ENCODE measurements around the gene GPR142. TPM values are rescaled to one million over a fixed set of nuclear protein-coding genes. Genes with fewer than 3 reads are reported as not detected.

The GPR142 gene
- polyA plus RNA-seq, 1 donor (not counting 4 experiments of a cell fraction or from before 2014, with no cell fraction given) = not detected

GRCh38 chr17:74360899-74361229 is 6.4 kb upstream of the GPR142 start:
- FAIRE-seq (no peak), DNase-seq (ENCODE audit: low read depth, low spot score) (no peak)
- H3K9me3 ChIP-seq (ENCODE audit: control insufficient read depth, low read depth, low read length) = no peaks in the 10 kb centered on the region
- H3K79me2 ChIP-seq (ENCODE audit: control insufficient read depth, insufficient read depth, low read length) = no peaks in the 10 kb centered on the region
- dilution Hi-C loops (cut with MboI; ENCODE audit: extremely low pct_ligation_motif_present, low sequenced_read_pairs) = no loop called here
- no peaks in the 10 kb centered on the region for H3K36me3 ChIP-seq (ENCODE audit: control insufficient read depth in 2 of 2, extremely low read depth in 1 of 2, insufficient read depth in 2 of 2, low read length in 2 of 2)
- H3K27ac ChIP-seq (ENCODE audit: control insufficient read depth, insufficient read depth, low read length) = no peak overlapping the region
- H2AFZ ChIP-seq (ENCODE audit: control insufficient read depth, low read length) = no peak overlapping the region
- no peak overlapping the region for H3K9ac ChIP-seq (ENCODE audit: control insufficient read depth, extremely low read depth, insufficient read depth, low read length)
- peaks cover 66% of the 10 kb centered on the region for H3K27me3 ChIP-seq (ENCODE audit: control insufficient read depth, extremely low read depth, insufficient read depth, low read length)
- no peak overlapping the region for H3K4me3 ChIP-seq (ENCODE audit: control insufficient read depth in 2 of 3, extremely low read depth in 1 of 3, insufficient read depth in 2 of 3, low read depth in 1 of 3, low read length in 3 of 3)
- no peaks in the 10 kb centered on the region for H4K20me1 ChIP-seq (ENCODE audit: control insufficient read depth, extremely low read depth, insufficient read depth, low read length)
- TF ChIP-seq CTCF (optimal IDR thresholded peaks at IDR 0.05 in 1 of 3, IDR thresholded peaks at IDR 0.05 in 1 of 3, conservative IDR thresholded peaks at IDR 0.05 in 1 of 3; ENCODE audit: extremely low read depth in 1 of 3, insufficient read depth in 2 of 3, low read length in 3 of 3) = no peak
- no peak for TF ChIP-seq EZH2 (IDR thresholded peaks at IDR 0.05; ENCODE audit: low read length)
- no peak overlapping the region for H3K4me2 ChIP-seq (ENCODE audit: control insufficient read depth, extremely low read depth, insufficient read depth, low read depth, low read length)
- no peaks in the 10 kb centered on the region for H3K9me1 ChIP-seq (ENCODE audit: control insufficient read depth, extremely low read depth, insufficient read depth, low read length)
- H3K4me1 ChIP-seq (ENCODE audit: control insufficient read depth, extremely low read depth, insufficient read depth, low read length) = no peaks in the 10 kb centered on the region

GRCh38 chr17:74361230-74362068 is 5.9 kb upstream of the GPR142 start, which contains the start of gene BTBD17:
Gene BTBD17, minus strand, starts transcription at chr17:74361868. Its CDS starts 49 bp downstream, at chr17:74361819.
- H3K27me3 ChIP-seq (ENCODE audit: control insufficient read depth, extremely low read depth, insufficient read depth, low read length) = peaks cover 60% of the 10 kb centered on the region
- TF ChIP-seq CTCF (optimal IDR thresholded peaks at IDR 0.05 in 1 of 3, IDR thresholded peaks at IDR 0.05 in 1 of 3, conservative IDR thresholded peaks at IDR 0.05 in 1 of 3; ENCODE audit: extremely low read depth in 1 of 3, insufficient read depth in 2 of 3, low read length in 3 of 3) (peak; percentile 53 to 93 (median 93)), EZH2 (IDR thresholded peaks at IDR 0.05; ENCODE audit: low read length) (no peak)
- no peak within 1 kb of the TSS for H3K27ac ChIP-seq (ENCODE audit: control insufficient read depth, insufficient read depth, low read length)
- DNase-seq (ENCODE audit: low read depth, low spot score) (no peak), FAIRE-seq (no peak)
- no peaks in the 10 kb centered on the region for H3K9me1 ChIP-seq (ENCODE audit: control insufficient read depth, extremely low read depth, insufficient read depth, low read length)
- dilution Hi-C loops (cut with MboI; ENCODE audit: extremely low pct_ligation_motif_present, low sequenced_read_pairs) = no loop called here
- H3K9me3 ChIP-seq (ENCODE audit: control insufficient read depth, low read depth, low read length) = no peaks in the 10 kb centered on the region
- H3K36me3 ChIP-seq (ENCODE audit: control insufficient read depth in 2 of 2, extremely low read depth in 1 of 2, insufficient read depth in 2 of 2, low read length in 2 of 2) = no peaks in the 10 kb centered on the region
- no peak within 1 kb of the TSS for H2AFZ ChIP-seq (ENCODE audit: control insufficient read depth, low read length)
- H3K4me2 ChIP-seq (ENCODE audit: control insufficient read depth, extremely low read depth, insufficient read depth, low read depth, low read length) = no peak within 1 kb of the TSS
- H3K9ac ChIP-seq (ENCODE audit: control insufficient read depth, extremely low read depth, insufficient read depth, low read length) = no peak within 1 kb of the TSS
- H3K79me2 ChIP-seq (ENCODE audit: control insufficient read depth, insufficient read depth, low read length) = no peaks in the 10 kb centered on the region
- no peaks in the 10 kb centered on the region for H3K4me1 ChIP-seq (ENCODE audit: control insufficient read depth, extremely low read depth, insufficient read depth, low read length)
- no peaks in the 10 kb centered on the region for H4K20me1 ChIP-seq (ENCODE audit: control insufficient read depth, extremely low read depth, insufficient read depth, low read length)
- no peak within 1 kb of the TSS for H3K4me3 ChIP-seq (ENCODE audit: control insufficient read depth in 2 of 3, extremely low read depth in 1 of 3, insufficient read depth in 2 of 3, low read depth in 1 of 3, low read length in 3 of 3)

Data from keratinocyte (primary cell).